SKM-1 treated with dmso at 0.1 percent for 144 hours (cell line): ENCODE results near the gene PIK3R6.

ENCODE experiments used
- DNase-seq: peaks from one replicate; lab custom pipeline; 2025; ENCODE audit not compliant: unreplicated experiment; lab: John Stamatoyannopoulos, UW

PIK3R6 gene

DNA sequence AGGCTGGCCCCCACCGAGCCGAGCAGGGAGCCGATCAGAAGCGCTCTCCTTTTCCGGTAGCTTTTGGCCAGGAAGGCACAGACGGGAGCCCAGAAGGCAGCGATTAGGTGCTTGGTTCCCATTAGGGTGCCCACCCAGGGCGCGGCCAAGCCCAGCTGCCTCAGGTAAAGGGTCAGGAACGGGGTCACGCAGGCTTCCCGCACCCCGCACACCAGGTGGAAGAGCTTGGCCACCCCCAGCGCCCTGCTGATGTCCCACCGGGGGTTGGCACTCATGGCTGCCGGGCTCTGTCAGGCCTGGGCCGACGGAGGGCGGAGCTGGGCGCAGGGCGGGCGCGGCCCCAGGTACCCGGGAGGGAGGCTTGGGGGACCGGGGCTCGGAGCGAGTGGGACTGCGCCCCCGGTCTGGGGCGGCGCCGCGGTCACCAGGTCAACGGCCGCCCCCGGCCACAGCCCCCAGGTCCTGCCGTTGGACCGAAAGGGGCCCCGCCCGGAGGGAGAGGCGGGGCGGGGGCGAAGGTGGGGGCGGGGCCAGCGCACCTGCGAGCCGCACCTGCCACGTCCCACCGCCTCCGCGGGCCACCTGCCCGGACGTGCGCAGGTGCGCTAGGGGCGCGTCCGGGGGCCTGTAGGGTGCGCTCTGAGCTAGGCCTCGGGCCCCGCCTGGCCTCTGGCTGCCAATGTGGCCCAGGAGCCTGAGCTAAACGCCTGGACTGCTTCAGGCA, 68.5 kb downstream of the PIK3R6 start, which contains the start of gene MFSD6L:
Gene MFSD6L (minus strand): TSS at position 520 of the 724 bp plus-strand sequence. CDS start 245 bp downstream, at position 275.
- no peak for DNase-seq

DNA sequence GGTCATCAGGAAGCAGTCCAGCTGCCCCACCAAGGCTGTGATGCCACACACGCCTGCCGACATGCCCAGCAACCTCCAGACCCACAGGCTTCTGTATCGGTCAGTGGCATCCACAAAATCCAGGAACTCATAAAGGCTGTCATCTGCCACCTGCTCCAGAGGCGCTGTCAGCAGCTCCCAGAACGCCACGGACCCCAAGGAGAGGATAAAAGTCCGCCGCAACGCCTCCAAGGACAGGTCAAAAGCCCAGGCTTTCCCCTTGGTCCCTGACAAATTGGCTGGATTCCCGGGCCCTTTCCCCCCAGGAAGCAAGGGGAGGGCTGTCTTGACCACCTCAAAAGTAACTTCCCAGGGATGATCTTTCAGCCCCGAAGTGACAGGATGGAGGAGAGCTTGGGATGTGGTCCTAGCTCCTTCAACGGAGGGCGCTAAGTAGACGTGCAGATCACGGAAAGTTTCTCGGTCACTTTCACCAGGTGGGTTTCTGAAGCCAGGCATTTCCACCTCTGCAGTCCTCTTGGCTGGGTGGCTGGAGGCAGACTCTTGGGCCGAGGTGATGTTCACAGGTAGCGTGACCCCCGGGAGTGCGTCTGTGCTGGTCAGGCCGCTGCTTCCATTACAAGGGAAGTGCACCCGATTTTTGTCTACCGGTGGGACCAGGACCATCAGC, 69.2 kb downstream of the PIK3R6 start:
- DNase-seq = no peak

DNA sequence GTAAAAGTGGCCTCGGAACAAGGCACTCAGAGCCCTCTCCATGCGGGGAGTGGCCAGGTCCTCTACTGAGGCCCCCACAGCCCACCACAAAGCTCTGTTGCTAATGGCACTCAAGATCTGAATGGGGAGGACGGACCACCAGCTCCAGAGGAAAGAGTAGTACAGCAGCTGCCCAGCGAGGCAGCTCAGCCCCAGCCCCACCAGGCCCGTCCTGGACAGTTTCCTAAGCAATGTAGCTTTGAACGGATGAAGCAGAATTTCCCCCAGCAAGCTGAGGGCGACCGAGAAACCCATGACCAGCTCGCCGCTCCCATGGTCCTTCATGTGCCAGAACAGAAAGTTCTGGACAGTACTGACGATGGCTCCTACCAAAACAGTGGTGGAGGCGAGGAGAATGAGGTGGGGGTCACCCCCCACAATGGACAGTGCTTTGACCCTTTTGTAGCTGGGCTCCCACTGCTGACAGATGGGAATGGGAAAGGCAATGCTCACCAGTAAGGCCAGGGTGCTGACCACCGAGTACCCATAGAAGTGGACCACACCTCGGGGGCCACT, 69.8 kb downstream of the PIK3R6 start:
- DNase-seq = no peak

DNA sequence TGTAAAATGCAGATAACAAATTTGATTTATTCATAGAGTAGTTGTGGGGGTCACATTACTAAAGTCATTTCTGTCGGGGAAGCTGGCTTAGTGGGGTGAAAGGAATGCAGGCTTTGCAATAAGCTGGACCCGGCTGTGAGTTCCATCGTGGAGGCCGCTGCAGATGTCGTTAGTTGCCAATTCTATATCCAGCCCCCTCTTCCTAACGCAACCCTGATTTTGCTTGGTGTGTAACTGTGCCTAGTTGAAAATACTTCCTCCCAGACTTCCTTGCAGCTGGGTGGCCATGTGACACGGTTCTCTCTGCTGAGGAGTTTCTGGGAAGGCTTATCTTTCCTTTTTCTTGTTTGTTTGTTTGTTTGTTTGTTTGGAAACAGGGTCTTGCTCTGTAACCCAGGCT, 72.8 kb downstream of the PIK3R6 start:
- DNase-seq = no peak

DNA sequence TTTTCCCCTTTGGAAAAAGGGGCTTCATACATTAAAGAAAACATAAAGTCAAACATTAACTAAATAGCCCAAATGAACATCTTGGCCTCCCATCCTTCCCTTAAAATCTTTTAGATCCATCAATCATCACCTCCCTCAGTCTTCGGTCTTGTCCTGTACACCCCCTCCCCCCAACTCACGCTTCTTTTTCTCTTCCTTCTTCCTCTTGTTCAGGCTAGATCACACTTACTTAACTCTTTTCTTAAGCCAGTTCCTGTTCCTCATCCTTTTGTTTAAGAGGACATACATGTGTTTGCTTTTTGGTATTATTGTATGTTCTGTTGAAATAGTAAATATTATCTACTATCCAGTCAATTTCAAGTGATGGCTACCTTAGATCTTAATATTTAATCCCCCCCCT, 73.8 kb downstream of the PIK3R6 start:
- no peak for DNase-seq

DNA sequence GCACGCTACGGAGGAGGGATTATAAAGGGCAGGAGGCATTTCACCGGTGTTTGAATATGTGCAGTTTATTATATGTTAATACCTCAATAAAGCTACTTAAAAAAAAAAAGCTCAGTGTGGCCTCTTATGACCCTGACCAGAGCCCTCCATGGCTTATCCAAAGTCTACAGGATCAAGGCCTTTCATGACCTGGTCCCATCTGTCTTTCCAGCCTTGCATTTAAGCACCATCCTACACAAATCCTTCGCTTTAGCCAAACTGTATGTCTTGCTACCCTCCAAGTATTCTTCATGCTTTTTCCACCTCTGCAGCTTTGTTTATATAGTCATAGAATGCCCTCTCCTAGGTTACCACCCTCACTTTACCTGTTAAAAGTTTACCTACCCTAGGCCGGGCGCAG, 74.8 kb downstream of the PIK3R6 start:
- DNase-seq = no peak

DNA sequence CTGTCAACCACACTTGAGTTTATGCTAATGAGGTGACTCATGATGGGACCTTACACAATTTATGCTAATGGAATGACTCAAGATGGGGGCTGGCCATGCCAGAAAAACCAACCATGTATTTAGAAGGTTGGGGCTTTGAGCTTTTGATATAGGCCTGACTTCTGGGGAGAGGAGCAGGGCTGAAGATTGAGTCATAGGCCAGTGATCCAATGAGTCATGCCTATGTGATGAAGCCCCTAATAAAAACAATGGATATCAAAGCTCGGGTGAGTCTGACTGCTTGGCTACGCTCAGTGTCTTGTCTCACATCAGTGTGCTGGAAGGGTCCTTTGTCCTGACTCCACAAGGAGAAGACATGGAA, 75.6 kb downstream of the PIK3R6 start:
- no peak for DNase-seq

DNA sequence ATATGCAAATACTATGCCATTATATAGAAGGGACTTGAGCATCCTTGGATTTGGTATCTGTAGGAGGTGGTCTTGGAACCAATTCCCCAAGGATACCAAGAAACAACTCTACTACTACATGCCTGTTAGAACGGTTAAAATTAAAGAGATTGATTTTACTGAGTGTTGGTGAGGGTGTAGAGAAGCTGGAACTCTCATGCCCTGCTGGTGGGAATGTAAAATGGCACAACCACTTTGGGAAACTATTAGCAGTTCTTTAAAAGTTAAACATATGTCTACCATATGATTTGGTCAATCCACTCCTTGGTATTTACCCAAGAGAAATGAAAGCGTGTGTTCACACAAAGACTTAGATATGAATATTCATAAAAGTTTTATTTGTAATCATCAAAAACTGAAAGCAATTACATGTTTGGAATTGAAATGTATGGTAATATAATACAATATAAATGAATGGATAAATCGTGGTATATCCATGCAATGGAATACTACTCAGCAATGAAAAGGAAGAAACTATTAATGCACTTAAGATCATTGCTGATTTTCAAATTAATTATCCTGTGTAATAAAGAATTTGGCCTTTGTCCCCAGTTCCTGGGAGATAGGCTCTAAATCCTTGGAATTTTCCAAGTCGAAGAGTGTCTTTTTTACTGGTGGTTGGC, 76.1 kb downstream of the PIK3R6 start:
- no peak for DNase-seq

DNA sequence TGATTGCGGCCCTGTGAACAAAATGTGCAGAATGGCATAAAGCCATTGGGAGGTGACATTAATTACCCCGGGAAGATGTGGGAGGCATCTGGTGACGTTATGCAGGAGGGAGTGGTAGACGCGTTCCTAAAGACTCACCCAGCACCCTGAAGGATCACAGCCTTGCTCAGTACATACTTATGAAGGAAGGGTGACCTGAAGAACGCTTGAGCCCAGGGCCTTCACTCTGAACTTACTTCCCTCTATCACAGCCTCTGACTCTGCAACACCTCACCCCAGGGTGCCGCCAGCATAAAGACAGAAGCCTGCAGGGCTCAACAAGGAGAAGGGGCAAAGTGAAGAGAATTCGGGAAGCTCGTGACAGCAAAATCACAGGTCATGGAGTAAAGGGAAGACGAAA, 77.7 kb downstream of the PIK3R6 start:
- no peak for DNase-seq

DNA sequence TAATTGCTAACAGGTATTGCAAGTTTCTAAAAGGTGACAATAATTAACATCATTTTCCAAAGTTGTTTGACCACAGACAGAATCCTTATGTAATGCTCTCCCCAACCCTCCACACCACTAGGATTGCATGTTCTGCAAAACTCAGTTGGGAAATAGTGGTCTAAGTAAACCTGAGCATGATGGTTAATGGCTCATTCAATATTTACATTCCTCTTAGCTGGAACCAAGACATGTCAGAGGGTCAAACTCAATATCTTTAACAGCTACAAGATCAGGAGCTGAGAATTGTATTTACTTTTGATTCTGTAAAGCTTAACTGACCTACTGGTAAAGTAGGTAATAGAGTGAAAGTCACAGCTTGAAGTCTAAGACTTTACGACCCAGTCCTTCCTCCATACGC, 78.5 kb downstream of the PIK3R6 start:
- DNase-seq = no peak

DNA sequence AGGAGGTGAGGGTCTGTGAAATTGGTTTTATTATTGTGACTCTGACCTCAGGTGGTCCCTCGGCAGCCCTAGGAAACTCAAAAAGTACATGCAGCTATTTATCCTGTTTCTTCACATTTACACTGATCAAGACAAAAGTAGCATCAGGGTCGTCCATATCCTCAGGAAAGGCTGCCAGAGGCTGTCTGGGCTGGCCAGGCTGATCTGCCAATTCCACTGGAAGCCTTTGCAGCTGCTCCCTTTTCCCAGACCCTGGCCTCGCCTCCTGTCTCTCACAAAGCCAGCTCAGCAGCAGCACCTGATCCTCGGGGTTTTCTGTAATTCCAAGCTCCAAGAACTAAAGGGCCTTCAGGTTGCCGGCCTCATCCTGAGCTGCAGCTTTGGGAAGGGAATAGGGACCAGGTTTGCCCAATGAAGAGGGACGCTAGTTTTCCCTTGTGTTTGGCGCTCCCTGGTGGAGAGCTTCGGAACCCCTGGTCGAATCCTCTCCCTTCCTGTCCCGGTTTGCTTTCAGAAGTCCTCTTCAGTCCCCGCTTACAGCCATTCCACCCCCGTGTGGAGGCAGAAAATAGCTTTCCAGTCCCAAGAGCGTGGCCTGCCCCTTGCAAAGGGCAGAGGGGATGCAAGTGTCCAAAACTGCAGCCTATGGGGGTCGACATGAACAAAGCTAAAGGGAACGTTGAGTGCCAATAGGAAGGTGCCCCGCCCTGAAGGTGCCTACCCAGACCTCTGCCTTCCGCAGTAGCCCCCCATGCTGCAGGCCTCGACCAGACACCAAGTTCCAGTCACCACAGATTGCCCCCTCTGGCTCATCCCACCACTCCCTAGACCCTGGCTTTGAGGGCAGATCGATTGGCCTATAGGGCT, 81.7 kb downstream of the PIK3R6 start:
- DNase-seq = peak; percentile 3

DNA sequence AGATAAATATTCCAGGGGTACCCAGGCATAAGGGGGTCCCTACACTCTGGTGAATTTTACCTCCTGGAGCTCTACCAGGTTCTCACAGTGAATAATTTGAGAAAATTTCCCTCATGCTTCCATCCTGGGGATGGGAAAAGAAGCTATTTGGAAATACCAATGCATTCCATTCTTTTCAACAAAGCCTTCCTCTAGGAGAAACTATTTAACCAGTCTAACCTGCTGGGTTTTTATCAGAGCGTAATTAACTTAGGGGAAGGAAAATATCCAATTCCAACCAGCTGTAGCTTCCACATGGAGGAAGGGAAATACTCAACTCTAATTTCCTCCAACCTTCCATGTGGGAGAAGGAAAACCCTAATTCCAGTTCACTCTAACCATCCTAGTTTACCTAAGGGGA, 85.3 kb downstream of the PIK3R6 start:
- DNase-seq = no peak

DNA sequence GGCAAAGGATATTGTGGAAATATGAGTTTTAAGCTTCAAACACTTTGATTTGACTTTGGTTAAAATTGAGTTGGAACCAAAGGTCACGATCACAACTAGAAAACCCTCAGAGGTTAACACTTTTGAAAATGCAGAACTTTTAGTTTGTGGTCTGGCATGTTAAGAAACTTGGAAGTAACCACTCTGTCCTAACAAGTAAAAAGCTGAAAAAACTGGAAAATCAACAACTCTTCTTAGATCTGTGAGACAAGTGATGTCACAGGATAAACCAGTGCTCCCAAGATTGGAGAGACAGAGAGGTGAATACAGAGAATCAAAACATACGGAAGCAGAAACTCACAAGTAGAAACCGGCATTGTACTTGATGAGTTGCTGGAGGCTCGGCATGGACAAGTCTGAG, 85.7 kb downstream of the PIK3R6 start:
- DNase-seq = no peak

DNA sequence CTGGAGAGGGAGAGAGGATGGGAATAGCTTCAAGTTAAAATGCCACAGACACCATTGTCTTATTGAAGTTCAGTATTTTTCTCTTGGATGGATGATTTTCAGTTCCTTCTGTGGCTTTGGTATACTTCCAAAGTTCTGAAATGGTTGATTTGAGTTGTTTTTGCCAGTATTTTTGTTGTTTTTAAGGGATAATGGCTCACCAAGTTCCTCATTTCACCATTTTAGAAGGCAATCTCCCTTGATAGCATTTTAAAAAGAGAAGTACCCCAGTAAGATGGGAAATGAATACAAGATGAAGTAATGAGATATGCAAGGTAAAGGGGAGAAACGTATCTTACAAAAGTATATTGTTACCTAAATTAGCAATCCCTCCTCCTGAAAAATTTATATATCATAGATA, 90.6 kb downstream of the PIK3R6 start:
- DNase-seq = no peak

DNA sequence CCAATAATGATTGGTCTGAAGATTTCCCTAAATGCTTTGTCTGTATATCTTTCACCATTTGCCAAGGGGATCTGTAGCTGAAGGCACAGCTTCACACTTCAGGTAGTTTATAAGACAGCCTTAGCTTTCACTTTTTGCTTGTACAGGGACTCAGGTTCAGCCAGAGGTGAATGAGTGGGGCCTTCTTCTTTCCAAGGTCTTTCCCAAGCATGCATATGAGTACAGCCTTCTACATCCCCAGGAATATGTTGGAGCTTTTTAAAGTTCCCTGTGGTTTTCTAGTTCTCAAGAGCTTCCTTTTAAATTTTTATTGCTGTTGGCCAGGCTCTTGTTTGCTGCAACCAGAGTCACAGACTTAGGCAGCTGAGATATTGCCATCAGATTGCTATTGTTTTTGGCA, 91.2 kb downstream of the PIK3R6 start:
- DNase-seq = no peak

DNA sequence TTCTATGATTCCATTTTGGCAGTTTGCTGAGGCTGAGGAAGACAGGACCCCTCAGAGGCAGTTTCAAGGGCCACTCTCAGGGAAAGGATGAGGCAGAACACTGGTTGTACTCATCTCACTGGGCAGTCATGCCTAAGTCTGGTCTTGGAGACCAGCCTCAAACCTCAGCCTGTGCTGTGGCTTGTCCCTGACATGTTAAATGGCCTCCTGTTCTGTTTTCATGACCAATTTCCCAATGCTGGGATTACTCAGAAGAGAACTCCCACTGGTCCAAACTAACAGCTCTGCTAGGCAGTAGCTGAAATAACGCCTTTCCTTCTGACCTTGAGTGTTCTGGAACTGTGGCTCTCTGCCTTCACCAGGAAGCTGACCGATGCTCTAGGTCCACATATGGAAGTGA, 100.7 kb downstream of the PIK3R6 start:
- no peak for DNase-seq

DNA sequence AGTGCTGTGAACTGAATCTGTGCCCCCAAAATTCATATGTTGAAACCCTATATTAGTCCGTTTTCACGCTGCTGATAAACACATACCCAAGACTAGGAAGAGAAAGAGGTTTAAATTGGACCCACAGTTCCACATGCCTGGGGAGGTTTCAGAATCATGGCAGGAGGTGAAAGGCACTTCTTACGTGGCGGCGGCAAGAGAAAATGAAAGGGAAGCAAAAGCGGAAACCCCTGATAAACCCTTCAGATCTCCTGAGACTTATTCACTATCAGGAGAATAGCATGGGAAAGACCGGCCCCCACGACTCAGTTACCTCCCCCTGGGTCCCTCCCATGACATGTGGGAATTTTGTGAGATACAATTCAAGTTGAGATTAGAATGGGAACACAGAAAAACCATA, 105.5 kb downstream of the PIK3R6 start:
- DNase-seq = no peak

DNA sequence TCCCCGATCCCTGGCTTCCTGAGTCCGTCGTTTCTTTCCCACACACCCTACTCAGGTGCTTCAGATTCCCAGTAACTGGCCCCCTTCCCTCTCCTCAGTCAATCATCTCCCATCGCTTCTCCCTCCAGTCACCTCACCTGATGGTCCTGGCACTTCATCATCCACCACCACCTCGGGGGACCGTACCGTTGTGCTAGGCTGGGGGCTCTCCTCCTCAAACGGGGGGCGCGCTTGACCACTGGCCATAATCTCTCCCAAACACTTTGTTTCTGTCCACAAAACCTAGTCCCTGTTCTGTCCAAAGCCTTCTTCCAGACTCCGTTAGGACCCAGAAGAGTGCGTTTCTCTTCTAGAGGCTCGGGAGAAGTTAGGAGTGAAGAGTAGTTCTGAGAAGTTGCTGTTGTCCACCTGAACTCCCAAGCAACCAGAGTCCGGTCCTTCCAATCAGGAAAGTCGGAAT, 109.3 kb downstream of the PIK3R6 start, which contains the start of gene SPDYE4:
Gene SPDYE4 (minus strand): TSS at position 410 of the 460 bp plus-strand sequence. CDS start 164 bp downstream, at position 246.
- DNase-seq = no peak

DNA sequence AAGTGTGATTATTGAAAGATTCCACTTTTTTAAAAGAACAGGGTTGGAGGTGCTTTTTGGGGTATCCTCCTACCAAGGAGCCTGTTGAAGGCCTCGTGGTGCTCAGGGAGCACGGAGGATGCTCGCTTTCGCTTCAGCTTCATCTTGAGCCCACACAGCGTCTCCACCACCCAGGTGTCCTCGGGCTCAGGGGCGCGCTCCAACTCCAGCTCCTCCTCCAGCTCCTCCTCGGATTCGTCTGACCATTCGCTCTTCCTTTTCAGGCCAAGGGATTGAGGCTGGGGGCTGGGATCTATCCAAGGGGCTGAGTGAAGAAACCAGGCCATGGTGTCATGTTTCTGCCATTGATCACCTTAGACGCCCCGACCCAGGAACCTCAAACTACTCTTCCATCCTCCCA, 110.3 kb downstream of the PIK3R6 start:
- no peak for DNase-seq

DNA sequence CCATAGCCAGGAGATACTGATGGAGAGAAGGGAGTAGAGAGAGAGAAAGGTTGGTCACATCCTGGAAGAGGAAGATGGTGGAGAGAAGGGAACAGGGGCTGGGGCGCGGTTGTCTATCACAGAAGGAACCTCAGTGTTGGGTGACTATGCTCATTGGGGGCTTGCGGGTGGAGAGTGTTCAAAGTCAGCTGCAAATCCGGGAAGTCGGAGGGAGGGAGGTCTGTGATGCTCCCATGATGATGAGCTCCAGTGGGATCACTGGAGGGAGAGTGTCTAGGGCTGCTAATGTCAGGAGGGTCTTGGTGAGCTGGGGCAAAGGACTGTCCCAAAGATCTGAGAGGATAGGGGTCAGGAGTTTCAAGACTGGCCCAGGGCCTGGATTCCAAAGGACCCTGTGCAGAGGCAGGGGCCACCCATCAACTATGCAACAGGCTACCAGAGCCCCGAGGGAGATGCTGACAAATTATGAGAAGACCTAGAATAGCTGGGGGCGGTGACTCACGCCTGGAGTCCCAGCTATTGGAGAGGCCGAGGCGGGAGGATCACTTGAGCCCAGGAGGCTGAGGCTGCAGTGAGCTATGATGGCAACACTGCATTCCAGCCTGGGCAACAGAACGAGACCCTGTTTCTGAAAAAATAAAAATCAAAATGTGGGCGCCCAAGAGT, 111.8 kb downstream of the PIK3R6 start:
- no peak for DNase-seq
